Measurements from ENCODE around the gene ACRBP.

DNA sequence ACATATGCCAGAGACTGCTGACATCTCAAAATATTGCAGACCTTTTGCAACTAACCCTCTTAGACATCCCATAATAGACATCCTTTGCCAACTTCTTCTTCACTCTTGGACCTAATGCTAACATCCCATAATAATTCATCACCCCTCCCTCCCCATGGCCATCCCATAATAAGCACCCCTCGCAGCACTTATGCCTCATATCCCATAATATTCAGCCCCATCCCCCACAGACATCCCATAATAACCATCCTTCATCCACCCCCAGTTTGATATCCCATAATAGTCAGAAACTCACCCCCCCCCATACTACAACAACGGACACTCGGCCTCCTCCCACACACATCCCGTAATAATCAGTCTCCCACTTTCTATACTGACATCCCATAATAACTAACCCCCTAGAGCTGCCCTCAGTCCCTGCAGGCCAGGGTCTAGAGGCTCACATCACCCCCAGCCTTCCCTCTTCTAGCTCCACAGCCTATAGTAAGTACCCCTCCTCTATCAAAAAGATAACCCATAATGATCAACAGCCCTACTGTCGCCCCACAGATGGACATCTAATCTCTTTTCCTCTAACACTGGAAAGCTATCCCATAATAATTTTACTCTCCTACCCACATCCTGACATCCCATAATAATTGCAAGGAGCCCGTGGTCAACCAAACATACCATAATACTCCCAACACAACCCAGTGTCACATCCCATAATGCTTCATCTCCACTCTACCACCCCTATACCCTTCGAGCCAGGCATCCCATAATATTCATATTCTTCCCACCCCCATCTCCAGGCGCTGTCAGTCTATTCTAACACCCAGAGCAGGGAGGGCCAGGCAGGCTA lies 39.3 kb downstream of the ACRBP start:
- peak; percentile 94 for TF ChIP-seq ZNF565 (CRISPR knock-in tag; conservative IDR thresholded peaks at IDR 0.05; ENCODE audit: low read depth)
- TF ChIP-seq ESRRG (CRISPR knock-in tag; IDR thresholded peaks at IDR 0.05): peak; percentile 89
- TF ChIP-seq, protein P1, sequence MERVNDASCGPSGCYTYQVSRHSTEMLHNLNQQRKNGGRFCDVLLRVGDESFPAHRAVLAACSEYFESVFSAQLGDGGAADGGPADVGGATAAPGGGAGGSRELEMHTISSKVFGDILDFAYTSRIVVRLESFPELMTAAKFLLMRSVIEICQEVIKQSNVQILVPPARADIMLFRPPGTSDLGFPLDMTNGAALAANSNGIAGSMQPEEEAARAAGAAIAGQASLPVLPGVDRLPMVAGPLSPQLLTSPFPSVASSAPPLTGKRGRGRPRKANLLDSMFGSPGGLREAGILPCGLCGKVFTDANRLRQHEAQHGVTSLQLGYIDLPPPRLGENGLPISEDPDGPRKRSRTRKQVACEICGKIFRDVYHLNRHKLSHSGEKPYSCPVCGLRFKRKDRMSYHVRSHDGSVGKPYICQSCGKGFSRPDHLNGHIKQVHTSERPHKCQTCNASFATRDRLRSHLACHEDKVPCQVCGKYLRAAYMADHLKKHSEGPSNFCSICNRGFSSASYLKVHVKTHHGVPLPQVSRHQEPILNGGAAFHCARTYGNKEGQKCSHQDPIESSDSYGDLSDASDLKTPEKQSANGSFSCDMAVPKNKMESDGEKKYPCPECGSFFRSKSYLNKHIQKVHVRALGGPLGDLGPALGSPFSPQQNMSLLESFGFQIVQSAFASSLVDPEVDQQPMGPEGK (CRISPR knock-in tag; IDR thresholded peaks at IDR 0.05; ENCODE audit: borderline replicate concordance): peak; percentile 81
- 0 out of 2 replicates have a peak, but pooled peaks have one; percentile 61 for TF ChIP-seq CSRNP3 (CRISPR knock-in tag; IDR thresholded peaks at IDR 0.05)
- peak; percentile 98 for TF ChIP-seq SNAI2 (CRISPR knock-in tag; IDR thresholded peaks at IDR 0.05)
- peak; percentile 98 for TF ChIP-seq CSDC2 (CRISPR knock-in tag; IDR thresholded peaks at IDR 0.05)
- peak; percentile 97 for TF ChIP-seq PPARA (CRISPR knock-in tag; IDR thresholded peaks at IDR 0.05; ENCODE audit: borderline replicate concordance)
- TF ChIP-seq, protein P2, sequence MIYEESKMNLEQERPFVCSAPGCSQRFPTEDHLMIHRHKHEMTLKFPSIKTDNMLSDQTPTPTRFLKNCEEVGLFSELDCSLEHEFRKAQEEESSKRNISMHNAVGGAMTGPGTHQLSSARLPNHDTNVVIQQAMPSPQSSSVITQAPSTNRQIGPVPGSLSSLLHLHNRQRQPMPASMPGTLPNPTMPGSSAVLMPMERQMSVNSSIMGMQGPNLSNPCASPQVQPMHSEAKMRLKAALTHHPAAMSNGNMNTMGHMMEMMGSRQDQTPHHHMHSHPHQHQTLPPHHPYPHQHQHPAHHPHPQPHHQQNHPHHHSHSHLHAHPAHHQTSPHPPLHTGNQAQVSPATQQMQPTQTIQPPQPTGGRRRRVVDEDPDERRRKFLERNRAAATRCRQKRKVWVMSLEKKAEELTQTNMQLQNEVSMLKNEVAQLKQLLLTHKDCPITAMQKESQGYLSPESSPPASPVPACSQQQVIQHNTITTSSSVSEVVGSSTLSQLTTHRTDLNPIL (CRISPR knock-in tag; IDR thresholded peaks at IDR 0.05; ENCODE audit: low read depth): 0 out of 2 replicates have a peak, but pooled peaks have one; percentile 39
- TF ChIP-seq ZFP3 (CRISPR knock-in tag; IDR thresholded peaks at IDR 0.05): peak; percentile 88
- peak; percentile 80; the same call in 1 of the 2 replicates for TF ChIP-seq BACH2 (CRISPR knock-in tag; IDR thresholded peaks at IDR 0.05; ENCODE audit: borderline replicate concordance)
- peak; percentile 67 for TF ChIP-seq ZNF8 (CRISPR knock-in tag; IDR thresholded peaks at IDR 0.05)
- TF ChIP-seq ARNTL (CRISPR knock-in tag; IDR thresholded peaks at IDR 0.05; ENCODE audit: borderline replicate concordance, low read depth): peak; percentile 86
- peak; percentile 69 for TF ChIP-seq TOX (CRISPR knock-in tag; IDR thresholded peaks at IDR 0.05; ENCODE audit: borderline replicate concordance)
- peak; percentile 89 for TF ChIP-seq GLIS3 (CRISPR knock-in tag; IDR thresholded peaks at IDR 0.05)

All from SK-N-SH treated with all-trans-retinoic acid at 6 μM for 48 hours (cell line).